ENCODE data around the gene PLCH1. TPM values are rescaled to one million over a fixed set of nuclear protein-coding genes. Genes with fewer than 3 reads are reported as not detected.
A peak's percentile ranks its signal among the peaks of the same experiment; 100 is the strongest.

Gene PLCH1
- total and polyA plus RNA-seq, 2 of the 13 experiments (the other 11 are each of a cell fraction or from before 2014, with no cell fraction given), result 2.0 to 3.0 TPM

- TF ChIP-seq ISL2 (CRISPR knock-in tag; IDR thresholded peaks at IDR 0.05), result peak; percentile 89; the same call in 1 of the 2 replicates
- TF ChIP-seq NBN (conservative IDR thresholded peaks at IDR 0.05), result no peak
- TF ChIP-seq SRF (IDR thresholded peaks at IDR 0.05; ENCODE audit: low read depth, low read length), result no peak
- TF ChIP-seq CENPBD1 (CRISPR knock-in tag; IDR thresholded peaks at IDR 0.05; ENCODE audit: borderline replicate concordance, low read depth), result no peak
- TF ChIP-seq BRF2 (CRISPR knock-in tag; IDR thresholded peaks at IDR 0.05), result no peak
- no peak; the same call in 1 of the 2 replicates for TF ChIP-seq ZBTB43 (CRISPR knock-in tag; conservative IDR thresholded peaks at IDR 0.05)
- peak; percentile 41; the same call in 1 of the 2 replicates for TF ChIP-seq ATF1 (CRISPR knock-in tag; IDR thresholded peaks at IDR 0.05)
- TF ChIP-seq TFDP2 (CRISPR knock-in tag; IDR thresholded peaks at IDR 0.05), result peak; percentile 32; the same call in 1 of the 2 replicates
- TF ChIP-seq CEBPG (CRISPR knock-in tag; IDR thresholded peaks at IDR 0.05), result peak; percentile 78
- TF ChIP-seq ETV6 (CRISPR knock-in tag; conservative IDR thresholded peaks at IDR 0.05), result no peak
- no peak for TF ChIP-seq ZBTB39 (CRISPR knock-in tag; IDR thresholded peaks at IDR 0.05)
- TF ChIP-seq ATF2 (CRISPR knock-in tag; IDR thresholded peaks at IDR 0.05), result peak; percentile 71
- peak; percentile 90 for TF ChIP-seq HNF4G (IDR thresholded peaks at IDR 0.05; ENCODE audit: borderline replicate concordance, low read depth, low read length)
- peak; percentile 86; the same call in 1 of the 2 replicates for TF ChIP-seq HNF4G (CRISPR knock-in tag; IDR thresholded peaks at IDR 0.05; ENCODE audit: borderline replicate concordance, low read depth)
- TF ChIP-seq SYNCRIP (IDR thresholded peaks at IDR 0.05; ENCODE audit: insufficient read depth, low read depth, low read length), result no peak
- TF ChIP-seq ZSCAN22 (CRISPR knock-in tag; IDR thresholded peaks at IDR 0.05), result no peak
- TF ChIP-seq RERE (CRISPR knock-in tag; IDR thresholded peaks at IDR 0.05; ENCODE audit: low read depth), result no peak
- TF ChIP-seq MTA3 (CRISPR knock-in tag; IDR thresholded peaks at IDR 0.05), result no peak
Observed at GRCh38 chr3:155605571-155605970, 139.3 kb downstream of the PLCH1 start (continued).

Data from HepG2 (cell line).